SK-N-SH treated with all-trans-retinoic acid at 6 μM for 48 hours (cell line): ENCODE results near the gene NUDT4.

ENCODE experiments used
- ATAC-seq: fragments of 200-7000 bp; cut with Tn5 transposase; 3 replicates; pipeline ENCODE4 v1.9.1; 2020; ENCODE audit warnings: mild to moderate bottlenecking, moderate library complexity
- ARNTL ChIP-seq: fragments of 450-650 bp; formaldehyde crosslinking; IDR thresholded peaks from 2 replicates; pipeline ENCODE4 v1.5.0; 2020; ENCODE audit warnings: low read depth, mild to moderate bottlenecking, moderate library complexity, borderline replicate concordance
- BACH2 ChIP-seq: fragments of 250-450 bp; sonication (Bioruptor Pico); IDR thresholded peaks from 2 replicates; pipeline ENCODE4 v1.9.0; 2021; ENCODE audit warnings: mild to moderate bottlenecking, borderline replicate concordance
- CSDC2 ChIP-seq: fragments of 250-450 bp; sonication (Bioruptor Pico); IDR thresholded peaks from 2 replicates; pipeline ENCODE4 v1.5.0; 2020; ENCODE audit warnings: mild to moderate bottlenecking, moderate library complexity
- ESRRG ChIP-seq: fragments of 250-450 bp; sonication (Bioruptor Pico); IDR thresholded peaks from 2 replicates; pipeline ENCODE4 v1.6.1; 2021; ENCODE audit warnings: mild to moderate bottlenecking
- GLIS3 ChIP-seq: fragments of 250-450 bp; sonication (Bioruptor Pico); IDR thresholded peaks from 2 replicates; pipeline ENCODE4 v1.5.0; 2020; ENCODE audit warnings: mild to moderate bottlenecking, moderate library complexity
- ISL1 ChIP-seq: fragments of 250-450 bp; sonication (Bioruptor Pico); IDR thresholded peaks from 2 replicates; pipeline ENCODE4 v2.1.2; 2022; ENCODE audit warnings: mild to moderate bottlenecking, moderate library complexity
- OSR1 ChIP-seq: fragments of 250-450 bp; sonication (Bioruptor Pico); IDR thresholded peaks from 2 replicates; pipeline ENCODE4 v1.8.0; 2022; ENCODE audit warnings: moderate library complexity, mild to moderate bottlenecking, inconsistent platforms
- PPARA ChIP-seq: fragments of 250-450 bp; sonication (Bioruptor Pico); IDR thresholded peaks from 2 replicates; pipeline ENCODE4 v1.5.0; 2020; ENCODE audit warnings: mild to moderate bottlenecking, borderline replicate concordance
- RARB ChIP-seq: fragments of 250-450 bp; sonication (Bioruptor Pico); IDR thresholded peaks from 2 replicates; pipeline ENCODE4 v1.8.0; 2021; ENCODE audit warnings: mild to moderate bottlenecking, moderate library complexity
- SNAI2 ChIP-seq: fragments of 250-450 bp; sonication (Bioruptor Pico); IDR thresholded peaks from 2 replicates; pipeline ENCODE4 v1.5.0; 2020; ENCODE audit warnings: mild to moderate bottlenecking, moderate library complexity
- TOX ChIP-seq: fragments of 250-450 bp; sonication (Bioruptor Pico); IDR thresholded peaks from 2 replicates; pipeline ENCODE4 v1.8.0; 2021; ENCODE audit warnings: mild to moderate bottlenecking, moderate library complexity, borderline replicate concordance
- ZC3H10 ChIP-seq: fragments of 250-450 bp; sonication (Bioruptor Pico); IDR thresholded peaks from 2 replicates; pipeline ENCODE4 v1.5.1; 2021; ENCODE audit warnings: mild to moderate bottlenecking, moderate library complexity
- ZFP3 ChIP-seq: fragments of 250-450 bp; sonication (Bioruptor Pico); IDR thresholded peaks from 2 replicates; pipeline ENCODE4 v1.5.0; 2020; ENCODE audit warnings: mild to moderate bottlenecking, moderate library complexity
- ZFP30 ChIP-seq: fragments of 450-650 bp; formaldehyde crosslinking; IDR thresholded peaks from 2 replicates; pipeline ENCODE4 v1.5.0; 2022; ENCODE audit warnings: mild to moderate bottlenecking, moderate library complexity
- ZNF565 ChIP-seq: fragments of 450-650 bp; formaldehyde crosslinking; conservative IDR thresholded peaks from 2 replicates; pipeline ENCODE4 v1.5.0; 2020; ENCODE audit warnings: low read depth, mild to moderate bottlenecking, moderate library complexity
- ZNF70 ChIP-seq: fragments of 450-650 bp; formaldehyde crosslinking; IDR thresholded peaks from 2 replicates; pipeline ENCODE4 v1.5.0; 2020; ENCODE audit warnings: mild to moderate bottlenecking, moderate library complexity
- ZNF8 ChIP-seq: fragments of 450-650 bp; formaldehyde crosslinking; IDR thresholded peaks from 2 replicates; pipeline ENCODE4 v1.5.0; 2020; ENCODE audit warnings: mild to moderate bottlenecking, moderate library complexity
- TF ChIP-seq, protein P1 (sequence below): fragments of 250-450 bp; sonication (Bioruptor Pico); IDR thresholded peaks from 2 replicates; pipeline ENCODE4 v1.8.0; 2021; ENCODE audit warnings: low read depth, mild to moderate bottlenecking, moderate library complexity, borderline replicate concordance
- TF ChIP-seq, protein P2 (sequence below): fragments of 250-450 bp; sonication (Bioruptor Pico); IDR thresholded peaks from 2 replicates; pipeline ENCODE4 v1.5.1; 2021; ENCODE audit warnings: mild to moderate bottlenecking, moderate library complexity
- TF ChIP-seq, protein P3 (sequence below): fragments of 250-450 bp; sonication (Bioruptor Pico); IDR thresholded peaks from 2 replicates; pipeline ENCODE4 v1.5.1; 2020; ENCODE audit warnings: low read depth, mild to moderate bottlenecking, moderate library complexity
- TF ChIP-seq, protein P4 (sequence below): fragments of 250-450 bp; sonication (Bioruptor Pico); IDR thresholded peaks from 2 replicates; pipeline ENCODE4 v1.5.0; 2020; ENCODE audit warnings: mild to moderate bottlenecking, moderate library complexity
- TF ChIP-seq, protein P5 (sequence below): fragments of 250-450 bp; sonication (Bioruptor Pico); IDR thresholded peaks from 2 replicates; pipeline ENCODE4 v1.8.0; 2020; ENCODE audit warnings: mild to moderate bottlenecking, moderate library complexity, borderline replicate concordance

Gene NUDT4

DNA sequence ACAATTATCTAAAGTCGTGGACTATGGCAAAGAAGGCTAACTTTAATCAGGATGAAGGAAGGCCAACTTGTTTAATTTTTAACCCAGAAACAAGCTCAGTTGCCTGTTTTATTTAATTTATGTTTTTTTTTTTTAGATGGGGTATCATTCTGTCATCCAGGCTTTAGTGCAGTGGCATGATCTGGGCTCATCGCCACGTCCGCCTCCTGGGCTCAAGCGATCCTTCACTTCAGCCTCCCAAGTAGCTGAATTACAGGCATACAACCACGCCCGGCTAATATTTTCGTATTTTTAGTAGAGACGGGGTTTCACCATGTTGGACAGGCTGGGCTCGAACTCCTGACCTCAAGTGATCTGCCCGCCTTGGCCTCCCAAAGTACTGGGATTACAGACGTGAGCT is 19.7 kb downstream of the NUDT4 start:
- ATAC-seq = no peak
- no peak for TF ChIP-seq PPARA (CRISPR knock-in tag)
- TF ChIP-seq GLIS3 = no peak
- TF ChIP-seq, protein P1, sequence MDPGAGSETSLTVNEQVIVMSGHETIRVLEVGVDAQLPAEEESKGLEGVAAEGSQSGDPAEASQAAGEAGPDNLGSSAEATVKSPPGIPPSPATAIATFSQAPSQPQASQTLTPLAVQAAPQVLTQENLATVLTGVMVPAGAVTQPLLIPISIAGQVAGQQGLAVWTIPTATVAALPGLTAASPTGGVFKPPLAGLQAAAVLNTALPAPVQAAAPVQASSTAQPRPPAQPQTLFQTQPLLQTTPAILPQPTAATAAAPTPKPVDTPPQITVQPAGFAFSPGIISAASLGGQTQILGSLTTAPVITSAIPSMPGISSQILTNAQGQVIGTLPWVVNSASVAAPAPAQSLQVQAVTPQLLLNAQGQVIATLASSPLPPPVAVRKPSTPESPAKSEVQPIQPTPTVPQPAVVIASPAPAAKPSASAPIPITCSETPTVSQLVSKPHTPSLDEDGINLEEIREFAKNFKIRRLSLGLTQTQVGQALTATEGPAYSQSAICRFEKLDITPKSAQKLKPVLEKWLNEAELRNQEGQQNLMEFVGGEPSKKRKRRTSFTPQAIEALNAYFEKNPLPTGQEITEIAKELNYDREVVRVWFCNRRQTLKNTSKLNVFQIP = no peak
- TF ChIP-seq ZNF70 (CRISPR knock-in tag) = no peak
- no peak for TF ChIP-seq ZFP3 (CRISPR knock-in tag)
- TF ChIP-seq ARNTL (CRISPR knock-in tag) = no peak
- no peak for TF ChIP-seq RARB (CRISPR knock-in tag)
- TF ChIP-seq, protein P2, sequence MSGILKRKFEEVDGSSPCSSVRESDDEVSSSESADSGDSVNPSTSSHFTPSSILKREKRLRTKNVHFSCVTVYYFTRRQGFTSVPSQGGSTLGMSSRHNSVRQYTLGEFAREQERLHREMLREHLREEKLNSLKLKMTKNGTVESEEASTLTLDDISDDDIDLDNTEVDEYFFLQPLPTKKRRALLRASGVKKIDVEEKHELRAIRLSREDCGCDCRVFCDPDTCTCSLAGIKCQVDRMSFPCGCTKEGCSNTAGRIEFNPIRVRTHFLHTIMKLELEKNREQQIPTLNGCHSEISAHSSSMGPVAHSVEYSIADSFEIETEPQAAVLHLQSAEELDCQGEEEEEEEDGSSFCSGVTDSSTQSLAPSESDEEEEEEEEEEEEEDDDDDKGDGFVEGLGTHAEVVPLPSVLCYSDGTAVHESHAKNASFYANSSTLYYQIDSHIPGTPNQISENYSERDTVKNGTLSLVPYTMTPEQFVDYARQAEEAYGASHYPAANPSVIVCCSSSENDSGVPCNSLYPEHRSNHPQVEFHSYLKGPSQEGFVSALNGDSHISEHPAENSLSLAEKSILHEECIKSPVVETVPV (CRISPR knock-in tag) = no peak
- TF ChIP-seq ZNF8 (CRISPR knock-in tag) = no peak
- TF ChIP-seq, protein P3, sequence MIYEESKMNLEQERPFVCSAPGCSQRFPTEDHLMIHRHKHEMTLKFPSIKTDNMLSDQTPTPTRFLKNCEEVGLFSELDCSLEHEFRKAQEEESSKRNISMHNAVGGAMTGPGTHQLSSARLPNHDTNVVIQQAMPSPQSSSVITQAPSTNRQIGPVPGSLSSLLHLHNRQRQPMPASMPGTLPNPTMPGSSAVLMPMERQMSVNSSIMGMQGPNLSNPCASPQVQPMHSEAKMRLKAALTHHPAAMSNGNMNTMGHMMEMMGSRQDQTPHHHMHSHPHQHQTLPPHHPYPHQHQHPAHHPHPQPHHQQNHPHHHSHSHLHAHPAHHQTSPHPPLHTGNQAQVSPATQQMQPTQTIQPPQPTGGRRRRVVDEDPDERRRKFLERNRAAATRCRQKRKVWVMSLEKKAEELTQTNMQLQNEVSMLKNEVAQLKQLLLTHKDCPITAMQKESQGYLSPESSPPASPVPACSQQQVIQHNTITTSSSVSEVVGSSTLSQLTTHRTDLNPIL (CRISPR knock-in tag) = no peak
- TF ChIP-seq ZNF565 = no peak
- TF ChIP-seq TOX (CRISPR knock-in tag) = no peak
- TF ChIP-seq ISL1 (CRISPR knock-in tag) = no peak
- no peak for TF ChIP-seq ZC3H10 (CRISPR knock-in tag)

DNA sequence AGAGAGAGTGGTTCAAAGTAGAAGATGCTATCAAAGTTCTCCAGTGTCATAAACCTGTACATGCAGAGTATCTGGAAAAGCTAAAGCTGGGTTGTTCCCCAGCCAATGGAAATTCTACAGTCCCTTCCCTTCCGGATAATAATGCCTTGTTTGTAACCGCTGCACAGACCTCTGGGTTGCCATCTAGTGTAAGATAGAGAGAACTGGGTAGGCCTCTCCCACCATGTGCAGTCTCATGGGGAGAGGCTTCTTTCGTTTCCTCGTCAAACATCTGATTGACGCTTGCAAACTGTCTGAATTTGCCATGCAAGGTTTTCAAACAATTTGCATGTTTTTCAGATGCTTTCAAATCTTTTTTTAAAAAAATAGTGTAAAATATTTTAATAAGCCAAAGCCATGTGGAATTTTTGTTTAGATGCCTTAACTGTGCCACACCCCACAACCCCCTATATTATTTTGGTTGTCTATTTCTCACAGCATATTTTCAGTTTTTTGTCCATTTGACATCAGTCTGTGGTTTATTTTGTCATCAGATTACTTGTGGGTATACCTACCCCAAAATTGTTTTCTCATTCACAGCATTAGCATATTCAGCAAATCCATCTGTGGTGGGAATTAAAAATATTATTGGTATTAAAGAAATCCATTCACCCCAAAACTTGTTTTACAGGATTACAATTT is 21.6 kb downstream of the NUDT4 start:
- peak; percentile 99 for ATAC-seq

DNA sequence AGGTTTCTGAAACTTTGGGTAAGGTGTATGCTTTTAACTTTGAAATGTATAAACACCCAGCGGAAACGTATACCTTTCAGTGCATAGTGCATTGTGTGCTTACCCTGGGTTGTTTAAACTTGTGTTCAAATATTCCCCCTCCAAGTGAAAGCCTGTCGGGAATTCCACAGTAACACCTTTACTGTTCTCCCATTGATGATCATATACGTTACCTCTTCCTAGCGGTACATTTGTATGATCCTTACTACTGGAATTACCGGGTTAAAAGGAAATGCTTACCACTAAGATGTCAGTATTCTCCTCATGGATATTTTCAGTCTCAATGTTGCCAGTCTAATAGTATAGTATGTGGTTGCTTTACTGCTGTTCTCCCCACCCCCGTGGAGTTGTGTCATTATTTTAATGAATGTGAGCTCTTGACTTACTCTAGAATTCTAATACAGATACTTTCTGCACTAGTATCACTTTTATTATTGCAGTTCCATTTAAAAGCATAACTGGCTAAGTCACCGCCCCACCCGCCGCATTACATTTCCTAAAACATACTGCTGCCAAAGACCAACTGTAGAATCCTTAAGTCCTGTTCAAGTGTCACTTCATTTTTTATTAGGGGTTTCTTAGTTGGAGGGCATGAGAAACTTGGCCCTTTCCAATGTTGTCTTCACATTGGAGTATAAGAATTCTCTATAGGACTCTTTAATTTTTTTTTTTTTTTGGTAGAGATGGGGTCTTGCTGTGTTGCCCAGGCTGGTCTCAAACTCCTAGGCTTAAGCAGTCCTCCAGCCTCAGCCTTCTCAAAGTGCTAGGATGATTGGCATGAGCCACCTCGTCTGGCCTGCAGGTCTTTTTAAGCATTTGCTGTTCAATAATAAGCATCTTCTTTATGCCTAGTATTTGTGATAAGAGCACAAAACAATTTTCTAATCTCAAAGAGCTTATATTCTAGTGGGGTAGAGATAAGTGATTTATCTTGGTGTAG is 24.9 kb downstream of the NUDT4 start:
- ATAC-seq = no peak
- TF ChIP-seq SNAI2 (no peak), BACH2 (CRISPR knock-in tag) (no peak), ZNF565 (no peak), PPARA (CRISPR knock-in tag) (no peak), OSR1 (CRISPR knock-in tag) (no peak), GLIS3 (no peak), ZFP3 (CRISPR knock-in tag) (no peak), ARNTL (CRISPR knock-in tag) (no peak), ZFP30 (no peak), CSDC2 (no peak), ZC3H10 (CRISPR knock-in tag) (no peak), ESRRG (no peak)
- TF ChIP-seq, protein P3 (CRISPR knock-in tag) = no peak
- TF ChIP-seq, protein P4, sequence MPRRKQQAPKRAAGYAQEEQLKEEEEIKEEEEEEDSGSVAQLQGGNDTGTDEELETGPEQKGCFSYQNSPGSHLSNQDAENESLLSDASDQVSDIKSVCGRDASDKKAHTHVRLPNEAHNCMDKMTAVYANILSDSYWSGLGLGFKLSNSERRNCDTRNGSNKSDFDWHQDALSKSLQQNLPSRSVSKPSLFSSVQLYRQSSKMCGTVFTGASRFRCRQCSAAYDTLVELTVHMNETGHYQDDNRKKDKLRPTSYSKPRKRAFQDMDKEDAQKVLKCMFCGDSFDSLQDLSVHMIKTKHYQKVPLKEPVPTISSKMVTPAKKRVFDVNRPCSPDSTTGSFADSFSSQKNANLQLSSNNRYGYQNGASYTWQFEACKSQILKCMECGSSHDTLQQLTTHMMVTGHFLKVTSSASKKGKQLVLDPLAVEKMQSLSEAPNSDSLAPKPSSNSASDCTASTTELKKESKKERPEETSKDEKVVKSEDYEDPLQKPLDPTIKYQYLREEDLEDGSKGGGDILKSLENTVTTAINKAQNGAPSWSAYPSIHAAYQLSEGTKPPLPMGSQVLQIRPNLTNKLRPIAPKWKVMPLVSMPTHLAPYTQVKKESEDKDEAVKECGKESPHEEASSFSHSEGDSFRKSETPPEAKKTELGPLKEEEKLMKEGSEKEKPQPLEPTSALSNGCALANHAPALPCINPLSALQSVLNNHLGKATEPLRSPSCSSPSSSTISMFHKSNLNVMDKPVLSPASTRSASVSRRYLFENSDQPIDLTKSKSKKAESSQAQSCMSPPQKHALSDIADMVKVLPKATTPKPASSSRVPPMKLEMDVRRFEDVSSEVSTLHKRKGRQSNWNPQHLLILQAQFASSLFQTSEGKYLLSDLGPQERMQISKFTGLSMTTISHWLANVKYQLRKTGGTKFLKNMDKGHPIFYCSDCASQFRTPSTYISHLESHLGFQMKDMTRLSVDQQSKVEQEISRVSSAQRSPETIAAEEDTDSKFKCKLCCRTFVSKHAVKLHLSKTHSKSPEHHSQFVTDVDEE (CRISPR knock-in tag) = no peak
- TF ChIP-seq, protein P1 = no peak
- TF ChIP-seq, protein P5, sequence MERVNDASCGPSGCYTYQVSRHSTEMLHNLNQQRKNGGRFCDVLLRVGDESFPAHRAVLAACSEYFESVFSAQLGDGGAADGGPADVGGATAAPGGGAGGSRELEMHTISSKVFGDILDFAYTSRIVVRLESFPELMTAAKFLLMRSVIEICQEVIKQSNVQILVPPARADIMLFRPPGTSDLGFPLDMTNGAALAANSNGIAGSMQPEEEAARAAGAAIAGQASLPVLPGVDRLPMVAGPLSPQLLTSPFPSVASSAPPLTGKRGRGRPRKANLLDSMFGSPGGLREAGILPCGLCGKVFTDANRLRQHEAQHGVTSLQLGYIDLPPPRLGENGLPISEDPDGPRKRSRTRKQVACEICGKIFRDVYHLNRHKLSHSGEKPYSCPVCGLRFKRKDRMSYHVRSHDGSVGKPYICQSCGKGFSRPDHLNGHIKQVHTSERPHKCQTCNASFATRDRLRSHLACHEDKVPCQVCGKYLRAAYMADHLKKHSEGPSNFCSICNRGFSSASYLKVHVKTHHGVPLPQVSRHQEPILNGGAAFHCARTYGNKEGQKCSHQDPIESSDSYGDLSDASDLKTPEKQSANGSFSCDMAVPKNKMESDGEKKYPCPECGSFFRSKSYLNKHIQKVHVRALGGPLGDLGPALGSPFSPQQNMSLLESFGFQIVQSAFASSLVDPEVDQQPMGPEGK (CRISPR knock-in tag) = no peak
